ENCODE results near the gene IRF3. TPM values are rescaled to one million over a fixed set of nuclear protein-coding genes. Genes with fewer than 3 reads are reported as not detected.

The IRF3 gene, protein sequence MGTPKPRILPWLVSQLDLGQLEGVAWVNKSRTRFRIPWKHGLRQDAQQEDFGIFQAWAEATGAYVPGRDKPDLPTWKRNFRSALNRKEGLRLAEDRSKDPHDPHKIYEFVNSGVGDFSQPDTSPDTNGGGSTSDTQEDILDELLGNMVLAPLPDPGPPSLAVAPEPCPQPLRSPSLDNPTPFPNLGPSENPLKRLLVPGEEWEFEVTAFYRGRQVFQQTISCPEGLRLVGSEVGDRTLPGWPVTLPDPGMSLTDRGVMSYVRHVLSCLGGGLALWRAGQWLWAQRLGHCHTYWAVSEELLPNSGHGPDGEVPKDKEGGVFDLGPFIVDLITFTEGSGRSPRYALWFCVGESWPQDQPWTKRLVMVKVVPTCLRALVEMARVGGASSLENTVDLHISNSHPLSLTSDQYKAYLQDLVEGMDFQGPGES
- total RNA-seq (2013), result 94.3 TPM
- polyA plus RNA-seq (100 to 1,000 TPM in 1 of 3 donors, 10 to 100 TPM in 2; 29.8 to 115 (median 41.1) TPM), polyA minus RNA-seq (44.1 and 78.2 TPM in 2 replicates), total RNA-seq (3.3 to 22.7 (median 16.3) reads per million in 11 experiments)

DNA sequence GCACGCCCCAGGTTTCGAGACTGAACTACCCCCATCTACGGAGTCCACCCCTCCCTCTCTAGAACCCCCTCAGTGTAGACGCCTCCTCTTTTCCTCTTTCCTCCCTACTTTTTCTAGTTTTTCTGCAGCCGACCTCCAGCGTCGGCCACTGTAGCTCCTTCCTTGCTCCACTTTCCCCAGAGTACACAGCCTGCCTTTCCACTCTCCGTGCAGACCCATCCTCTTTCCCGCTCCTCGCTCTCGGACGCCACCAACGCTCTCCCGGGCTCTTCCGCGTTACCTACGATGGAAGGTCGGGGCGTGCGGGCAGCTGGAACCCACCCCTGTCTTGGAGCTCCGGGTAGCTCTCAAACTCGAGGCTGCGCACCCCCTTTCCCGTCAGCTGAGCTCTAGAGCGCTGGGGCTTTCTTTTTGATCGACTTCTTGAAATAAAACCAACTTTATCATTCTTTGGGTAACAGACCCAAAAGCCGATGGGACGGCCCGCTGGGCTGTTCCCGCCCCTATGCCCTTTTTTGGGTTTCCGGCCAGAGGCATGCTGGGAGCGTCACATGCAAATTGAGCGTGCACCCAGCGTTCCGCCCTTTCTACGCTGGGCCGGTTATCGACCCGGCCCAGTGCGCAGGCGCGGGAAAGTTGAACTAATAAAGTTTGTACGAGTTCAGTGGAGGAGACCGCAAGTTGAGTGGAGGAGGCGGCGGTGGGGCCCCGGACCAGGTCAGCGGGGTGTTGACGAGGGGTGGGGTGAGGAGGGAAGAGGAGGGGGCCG, at the start of gene IRF3, which contains the start of gene BCL2L12:
TSS of gene IRF3 (minus strand) at position 507 of the 769 bp plus-strand sequence. CDS start 1,019 bp downstream, outside the sequence.
TSS of gene BCL2L12 (plus strand) at position 583 of the 769 bp plus-strand sequence. CDS start 760 bp downstream, outside the sequence.
- under 1% methylated on average over 39 of the region's 50 CpGs for WGBS (ENCODE audit: insufficient coverage)
- Histone ChIP-seq H3K4me1 (ENCODE audit: control insufficient read depth in 1 of 2, insufficient read depth in 2 of 2, low read length in 2 of 2) (peaks cover 17 to 35% of the 10 kb centered on the region in 2 donors), H2AFZ (ENCODE audit: insufficient read depth, low read depth, low read length, poor library complexity, severe bottlenecking) (peak within 1 kb of the TSS; percentile 92), H3K9ac (ENCODE audit: insufficient read depth, low read length, poor library complexity, severe bottlenecking) (peak within 1 kb of the TSS; percentile 64), H3K79me2 (ENCODE audit: insufficient read depth, low read length) (peaks cover 45% of the 10 kb centered on the region), H3K27me3 (ENCODE audit: control insufficient read depth in 2 of 2, insufficient read depth in 2 of 2, low read length in 2 of 2) (no peaks in the 10 kb centered on the region), H3K9me3 (replicated peaks in 1 of 2; ENCODE audit: control insufficient read depth in 1 of 2, insufficient read depth in 1 of 2, low read length in 2 of 2) (no peaks in the 10 kb centered on the region), H3K27ac (ENCODE audit: low read depth in 1 of 2, low read length in 2 of 2) (peak within 1 kb of the TSS; percentile 52 to 78), H3K4me3 (replicated peaks in 1 of 3; ENCODE audit: low read depth in 2 of 3, low read length in 3 of 3) (peak within 1 kb of the TSS; percentile 52 to 94 (median 72)), H3K36me3 (replicated peaks in 1 of 2; ENCODE audit: control insufficient read depth in 1 of 2, insufficient read depth in 2 of 2, low read length in 2 of 2) (peaks cover 22 to 27% of the 10 kb centered on the region in 2 donors), H3K4me2 (replicated peaks; ENCODE audit: extremely low read depth, low read length, poor library complexity, severe bottlenecking) (peak within 1 kb of the TSS; percentile 100), H4K20me1 (ENCODE audit: insufficient read depth, low read length) (peaks cover 37% of the 10 kb centered on the region)
- intact Hi-C loops (cut with micrococcal nuclease), result loop anchor here in 1 of 2 donors (10.0 kb wide), 1 partner anchor 359 kb away; the partner anchor contains the start of genes VRK3 and ZNF473
- DNase-seq, result peak; percentile 95 to 97 (median 95)
- peak within 1 kb of the TSS; percentile 89 to 99 (median 94) for H3K27ac Mint-ChIP-seq
- H3K9me3 Mint-ChIP-seq, result peaks cover 0 to under 1% (median 0%) of the 10 kb centered on the region in 7 donors
- H3K4me3 Mint-ChIP-seq, result peak within 1 kb of the TSS; percentile 97 to 100
- TF ChIP-seq, protein P1, sequence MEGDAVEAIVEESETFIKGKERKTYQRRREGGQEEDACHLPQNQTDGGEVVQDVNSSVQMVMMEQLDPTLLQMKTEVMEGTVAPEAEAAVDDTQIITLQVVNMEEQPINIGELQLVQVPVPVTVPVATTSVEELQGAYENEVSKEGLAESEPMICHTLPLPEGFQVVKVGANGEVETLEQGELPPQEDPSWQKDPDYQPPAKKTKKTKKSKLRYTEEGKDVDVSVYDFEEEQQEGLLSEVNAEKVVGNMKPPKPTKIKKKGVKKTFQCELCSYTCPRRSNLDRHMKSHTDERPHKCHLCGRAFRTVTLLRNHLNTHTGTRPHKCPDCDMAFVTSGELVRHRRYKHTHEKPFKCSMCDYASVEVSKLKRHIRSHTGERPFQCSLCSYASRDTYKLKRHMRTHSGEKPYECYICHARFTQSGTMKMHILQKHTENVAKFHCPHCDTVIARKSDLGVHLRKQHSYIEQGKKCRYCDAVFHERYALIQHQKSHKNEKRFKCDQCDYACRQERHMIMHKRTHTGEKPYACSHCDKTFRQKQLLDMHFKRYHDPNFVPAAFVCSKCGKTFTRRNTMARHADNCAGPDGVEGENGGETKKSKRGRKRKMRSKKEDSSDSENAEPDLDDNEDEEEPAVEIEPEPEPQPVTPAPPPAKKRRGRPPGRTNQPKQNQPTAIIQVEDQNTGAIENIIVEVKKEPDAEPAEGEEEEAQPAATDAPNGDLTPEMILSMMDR (IDR thresholded peaks at IDR 0.05), result no peak
- peaks cover 32% of the 10 kb centered on the region for H3K4me1 Mint-ChIP-seq
- H3K27me3 Mint-ChIP-seq (ENCODE audit: low read depth in 3 of 3), result no peaks in the 10 kb centered on the region
- peaks cover 25 to 36% of the 10 kb centered on the region in 2 donors for H3K36me3 Mint-ChIP-seq

All from CD14-positive monocyte (primary cell).